ENCODE measurements around the gene NCAPD3. TPM values are rescaled to one million over a fixed set of nuclear protein-coding genes. Genes with fewer than 3 reads are reported as not detected.

NCAPD3 gene
- total and polyA plus RNA-seq, 2 donors (not counting 3 experiments of a cell fraction or from before 2014, with no cell fraction given), result 22.6 to 43.8 TPM

DNA sequence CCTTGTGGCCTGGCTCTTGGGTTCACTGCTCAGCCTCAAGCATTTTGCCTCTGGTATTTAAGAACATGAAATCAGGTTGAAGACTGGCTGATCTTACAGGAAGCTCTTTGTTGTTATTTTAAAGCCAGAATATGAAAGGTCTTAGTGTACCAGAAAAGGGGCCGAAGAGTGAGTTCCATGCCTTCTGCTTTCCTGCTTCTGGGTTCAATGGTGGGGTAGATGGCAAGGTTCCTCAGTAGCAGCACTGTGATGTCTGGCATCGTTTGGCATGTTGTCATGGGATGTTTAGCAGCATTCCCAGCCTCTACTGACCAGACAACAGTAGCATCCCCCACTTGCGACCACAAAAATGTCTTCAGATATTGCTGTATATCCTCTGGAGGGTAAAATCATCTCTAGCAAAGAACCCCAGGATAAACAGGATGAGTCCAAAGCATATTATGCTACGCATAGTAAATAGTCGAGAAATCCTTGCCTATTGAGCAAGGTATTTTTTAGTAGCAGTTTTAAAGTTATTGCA lies 3.1 kb upstream of the NCAPD3 start:
- peaks cover 45% of the 10 kb centered on the region for H3K4me1 ChIP-seq (ENCODE audit: control insufficient read depth, extremely low read depth, insufficient read depth, low read length)
- H3K27me3 ChIP-seq (ENCODE audit: control insufficient read depth in 2 of 2, insufficient read depth in 2 of 2, low read length in 2 of 2), result no peaks in the 10 kb centered on the region
- intact Hi-C loops (cut with micrococcal nuclease), result no loop called here
- DNase-seq (ENCODE audit: low read depth, low spot score) (peak; percentile 5), FAIRE-seq (no peak)
- ChIA-PET CTCF (interaction anchor here (1.1 to 3.3 kb wide), 3 partner anchors 17 to 27 kb away, joined by 3 to 21 read pairs (median 7); partner anchors contain the start of gene ACAD8), POLR2A (no interaction called here)
- no peaks in the 10 kb centered on the region for H3K9me1 ChIP-seq (replicated peaks; ENCODE audit: control insufficient read depth, extremely low read depth, insufficient read depth, low read length)
- H3K79me2 ChIP-seq (ENCODE audit: control insufficient read depth, insufficient read depth, low read length), result peaks cover 73% of the 10 kb centered on the region
- no TSS peak for BruUV-seq (replicated peaks)
- no peaks in the 10 kb centered on the region for H3K36me3 ChIP-seq (ENCODE audit: control insufficient read depth in 2 of 2, extremely low read depth in 1 of 2, insufficient read depth in 2 of 2, low read length in 2 of 2)
- no peak overlapping the region for H2AFZ ChIP-seq (ENCODE audit: low read depth, low read length)
- no peak overlapping the region for H3K9ac ChIP-seq (replicated peaks; ENCODE audit: extremely low read depth, insufficient read depth, low read length)
- TF ChIP-seq POLR2A (IDR thresholded peaks at IDR 0.05; ENCODE audit: low read depth, low read length), result no peak
- TF ChIP-seq JUN (IDR thresholded peaks at IDR 0.05; ENCODE audit: borderline replicate concordance, insufficient read depth, insufficient read length, low read depth), result no peak
- TF ChIP-seq POLR2AphosphoS5 (IDR thresholded peaks at IDR 0.05; ENCODE audit: insufficient read depth, low read depth, low read length), result no peak
- TF ChIP-seq FOS (IDR thresholded peaks at IDR 0.05; ENCODE audit: borderline replicate concordance, insufficient read depth, low read length), result no peak
- TF ChIP-seq EZH2 (IDR thresholded peaks at IDR 0.05; ENCODE audit: borderline replicate concordance, low read depth, low read length, severe bottlenecking), result no peak
- TF ChIP-seq, protein P1, sequence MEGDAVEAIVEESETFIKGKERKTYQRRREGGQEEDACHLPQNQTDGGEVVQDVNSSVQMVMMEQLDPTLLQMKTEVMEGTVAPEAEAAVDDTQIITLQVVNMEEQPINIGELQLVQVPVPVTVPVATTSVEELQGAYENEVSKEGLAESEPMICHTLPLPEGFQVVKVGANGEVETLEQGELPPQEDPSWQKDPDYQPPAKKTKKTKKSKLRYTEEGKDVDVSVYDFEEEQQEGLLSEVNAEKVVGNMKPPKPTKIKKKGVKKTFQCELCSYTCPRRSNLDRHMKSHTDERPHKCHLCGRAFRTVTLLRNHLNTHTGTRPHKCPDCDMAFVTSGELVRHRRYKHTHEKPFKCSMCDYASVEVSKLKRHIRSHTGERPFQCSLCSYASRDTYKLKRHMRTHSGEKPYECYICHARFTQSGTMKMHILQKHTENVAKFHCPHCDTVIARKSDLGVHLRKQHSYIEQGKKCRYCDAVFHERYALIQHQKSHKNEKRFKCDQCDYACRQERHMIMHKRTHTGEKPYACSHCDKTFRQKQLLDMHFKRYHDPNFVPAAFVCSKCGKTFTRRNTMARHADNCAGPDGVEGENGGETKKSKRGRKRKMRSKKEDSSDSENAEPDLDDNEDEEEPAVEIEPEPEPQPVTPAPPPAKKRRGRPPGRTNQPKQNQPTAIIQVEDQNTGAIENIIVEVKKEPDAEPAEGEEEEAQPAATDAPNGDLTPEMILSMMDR (IDR thresholded peaks at IDR 0.05; ENCODE audit: extremely low read depth in 1 of 2, insufficient read depth in 1 of 2, low read depth in 1 of 2, low read length in 2 of 2), result no peak
- no peak for TF ChIP-seq GATA2 (IDR thresholded peaks at IDR 0.05; ENCODE audit: insufficient read depth, insufficient read length, low read depth, low read length)
- TF ChIP-seq MYC (IDR thresholded peaks at IDR 0.05; ENCODE audit: low read depth, low read length), result no peak
- TF ChIP-seq, protein P2, sequence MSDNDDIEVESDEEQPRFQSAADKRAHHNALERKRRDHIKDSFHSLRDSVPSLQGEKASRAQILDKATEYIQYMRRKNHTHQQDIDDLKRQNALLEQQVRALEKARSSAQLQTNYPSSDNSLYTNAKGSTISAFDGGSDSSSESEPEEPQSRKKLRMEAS (IDR thresholded peaks at IDR 0.05; ENCODE audit: insufficient read depth, insufficient read length), result no peak
- peak overlapping the region; percentile 26 for H3K4me2 ChIP-seq (ENCODE audit: insufficient read depth, low read length)
- no peak overlapping the region for H3K4me3 ChIP-seq (replicated peaks in 1 of 3; ENCODE audit: insufficient read depth in 1 of 3, low read depth in 1 of 3, low read length in 3 of 3)
- dilution Hi-C loops (cut with MboI; ENCODE audit: extremely low pct_ligation_motif_present, low sequenced_read_pairs), result no loop called here
- no peaks in the 10 kb centered on the region for H4K20me1 ChIP-seq (replicated peaks; ENCODE audit: control insufficient read depth, extremely low read depth, insufficient read depth, low read length)
- no peak overlapping the region for H3K27ac ChIP-seq (ENCODE audit: insufficient read depth, low read depth, low read length)
- no peaks in the 10 kb centered on the region for H3K9me3 ChIP-seq (replicated peaks; ENCODE audit: control insufficient read depth, insufficient read depth, low read length)
